Transverse colon (tissue), 4 donors: ENCODE measurements around the gene SEBOX. TPM values are rescaled to one million over a fixed set of nuclear protein-coding genes. Genes with fewer than 3 reads are reported as not detected.

ENCODE experiments used
- DNase-seq: peaks from one replicate; pipeline ENCODE4 v3.0.0-alpha.2; 2019
- H3K27ac ChIP-seq, 4 donors: fragments of 200-600 bp; sonication (generic); 2 replicates each; pipeline ENCODE4 v1.5.1; 2016 to 2018; ENCODE audit warnings: inconsistent platforms in 4 of 4
- H3K27me3 ChIP-seq: fragments of 200-600 bp; sonication (generic); 2 replicates; pipeline ENCODE4 v1.5.1; 2017; ENCODE audit warnings: inconsistent platforms
- H3K36me3 ChIP-seq, 4 donors: fragments of 200-600 bp; sonication (generic); 2 replicates each; pipeline ENCODE4 v1.5.1; 2017 to 2019; ENCODE audit warnings: inconsistent platforms in 4 of 4
- H3K4me1 ChIP-seq, 4 donors: fragments of 200-600 bp; sonication (generic); 2 replicates each; pipeline ENCODE4 v1.5.1; 2017 to 2020; ENCODE audit warnings: inconsistent platforms in 4 of 4
- H3K4me3 ChIP-seq, 4 donors: fragments of 200-600 bp; sonication (generic); 1 replicate in 1 of 4; 2 replicates in 3 of 4; pipeline versions ENCODE4 v1.5.1 to v1.6.1; 2017 to 2019; ENCODE audit warnings: inconsistent platforms in 4 of 4
- H3K9me3 ChIP-seq, 2 donors: fragments of 200-600 bp; sonication (generic); 2 replicates each; pipeline ENCODE4 v1.5.1; 2017 to 2019; ENCODE audit warnings: inconsistent platforms in 2 of 2
- EP300 ChIP-seq: sonication (generic); formaldehyde crosslinking; IDR thresholded peaks from one replicate; pipeline ENCODE4 v1.6.1; 2017; ENCODE audit warnings: antibody characterized with exemption, low read depth
- POLR2A ChIP-seq: fragments of 450-650 bp; IDR thresholded peaks from one replicate; pipeline ENCODE4 v1.6.1; 2016; ENCODE audit warnings: antibody characterized with exemption, mild to moderate bottlenecking, moderate library complexity
- POLR2AphosphoS5 ChIP-seq, 3 donors: sonication (generic); formaldehyde crosslinking; IDR thresholded peaks; one replicate each; pipeline ENCODE4 v1.6.1; 2016; ENCODE audit warnings: antibody characterized with exemption in 3 of 3
- WGBS, 2 donors: methylation state at CpG; one replicate each; pipeline ENCODE4 v1.1.5; 2018; ENCODE audit warnings: low coverage in 1 of 2; 5-methylcytosine and 5-hydroxymethylcytosine counted together
- in situ Hi-C, 4 donors: fragments of 200-750 bp; cut with MboI; loops; one replicate each; pipeline versions ENCODE4 v1.15.0 to v1.15.1; 2017; ENCODE audit warnings: low sequenced_read_pairs in 3 of 4, low pct_ligation_motif_present in 1 of 4, low pct_unique_long_range_greater_than_20kb in 1 of 4
- intact Hi-C: fragments of 100-400 bp; cut with DNase I; formaldehyde crosslinking; loops from one replicate; pipeline ENCODE4 v1.15.1; 2023; ENCODE audit warnings: low total_unique reads
- total RNA-seq, 4 donors: library from RNA; depleted of rRNA; stranded (reverse); fragments of >200 nt; gene quantifications; one replicate each; pipeline ENCODE4 v1.1.0, GENCODE V29; 2016
- TF ChIP-seq, protein P1 (sequence below), 5 experiments: fragments of 200-600 bp in 3 of 5; fragments of 450-650 bp in 2 of 5; sonication (generic) in 3 of 5; IDR thresholded peaks; 1 replicate in 2 of 5; 2 replicates in 3 of 5; pipeline ENCODE4 v1.5.1; 2016 to 2017; ENCODE audit warnings: antibody characterized with exemption in 5 of 5, inconsistent platforms in 3 of 5, mild to moderate bottlenecking in 2 of 5, moderate library complexity in 1 of 5

Gene SEBOX
- total RNA-seq, 4 donors from 2014 or later: not detected

- in situ Hi-C loops: no loop called here
- H3K4me1 ChIP-seq: no peaks in the 10 kb centered on the region
- intact Hi-C loops: no loop called here
These were observed 32.3 kb upstream of the SEBOX start for GRCh38 chr17:28397275-28397674.

GRCh38 chr17:28396635-28397239 lies 31.7 kb upstream of the SEBOX start:
- no peak for DNase-seq
- Histone ChIP-seq H3K4me3 (no peak overlapping the region), H3K27ac (no peak overlapping the region), H3K9me3 (no peaks in the 10 kb centered on the region), H3K36me3 (peaks cover 0 to 4% (median 0%) of the 10 kb centered on the region in 4 donors), H3K4me1 (no peaks in the 10 kb centered on the region), H3K27me3 (no peaks in the 10 kb centered on the region)
- TF ChIP-seq POLR2A (no peak), EP300 (no peak), POLR2AphosphoS5 (IDR thresholded peaks at IDR 0.05) (no peak)
- TF ChIP-seq, protein P1, sequence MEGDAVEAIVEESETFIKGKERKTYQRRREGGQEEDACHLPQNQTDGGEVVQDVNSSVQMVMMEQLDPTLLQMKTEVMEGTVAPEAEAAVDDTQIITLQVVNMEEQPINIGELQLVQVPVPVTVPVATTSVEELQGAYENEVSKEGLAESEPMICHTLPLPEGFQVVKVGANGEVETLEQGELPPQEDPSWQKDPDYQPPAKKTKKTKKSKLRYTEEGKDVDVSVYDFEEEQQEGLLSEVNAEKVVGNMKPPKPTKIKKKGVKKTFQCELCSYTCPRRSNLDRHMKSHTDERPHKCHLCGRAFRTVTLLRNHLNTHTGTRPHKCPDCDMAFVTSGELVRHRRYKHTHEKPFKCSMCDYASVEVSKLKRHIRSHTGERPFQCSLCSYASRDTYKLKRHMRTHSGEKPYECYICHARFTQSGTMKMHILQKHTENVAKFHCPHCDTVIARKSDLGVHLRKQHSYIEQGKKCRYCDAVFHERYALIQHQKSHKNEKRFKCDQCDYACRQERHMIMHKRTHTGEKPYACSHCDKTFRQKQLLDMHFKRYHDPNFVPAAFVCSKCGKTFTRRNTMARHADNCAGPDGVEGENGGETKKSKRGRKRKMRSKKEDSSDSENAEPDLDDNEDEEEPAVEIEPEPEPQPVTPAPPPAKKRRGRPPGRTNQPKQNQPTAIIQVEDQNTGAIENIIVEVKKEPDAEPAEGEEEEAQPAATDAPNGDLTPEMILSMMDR (IDR thresholded peaks at IDR 0.05): no peak
- intact Hi-C loops: no loop called here
- 40 to 56% methylated on average over 1 to 6 of the region's 6 CpGs for WGBS, 2 donors
- in situ Hi-C loops: no loop called here

More at GRCh38 chr17:28397275-28397674, 32.3 kb upstream of the SEBOX start:
- no peaks in the 10 kb centered on the region for H3K27me3 ChIP-seq
- TF ChIP-seq POLR2AphosphoS5 (IDR thresholded peaks at IDR 0.05): no peak
- no peak for TF ChIP-seq EP300
- no peak for TF ChIP-seq POLR2A
- TF ChIP-seq, protein P1 (IDR thresholded peaks at IDR 0.05): no peak
- no peak for DNase-seq
- H3K27ac ChIP-seq: no peak overlapping the region
- H3K4me3 ChIP-seq: no peak overlapping the region
- no peaks in the 10 kb centered on the region for H3K9me3 ChIP-seq
- H3K36me3 ChIP-seq: peaks cover 0 to 2% (median 0%) of the 10 kb centered on the region in 4 donors
- 95 to 100% methylated on average over 1 to 3 of the region's 3 CpGs for WGBS, 2 donors

DNA sequence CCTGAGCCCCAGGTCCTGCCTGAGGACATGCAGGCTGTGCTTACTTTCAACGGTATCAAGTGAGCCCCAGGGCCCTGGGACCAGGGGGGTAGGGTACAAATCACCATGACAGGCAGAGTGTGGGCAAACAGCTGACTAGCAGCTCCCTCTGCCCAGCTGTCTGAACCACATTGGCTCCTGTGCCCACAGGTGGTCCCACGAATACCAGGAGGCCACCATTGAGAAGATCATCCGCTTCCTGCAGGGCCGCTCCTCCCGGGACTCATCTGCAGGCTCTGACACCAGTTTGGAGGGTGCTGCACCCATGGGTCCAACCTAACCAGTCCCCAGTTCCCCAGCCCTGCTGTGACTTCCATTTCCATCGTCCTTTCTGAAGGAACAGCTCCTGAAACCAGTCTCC lies 31.0 kb upstream of the SEBOX start:
- in situ Hi-C loops: no loop called here
- Histone ChIP-seq H3K27ac (no peak overlapping the region), H3K27me3 (no peaks in the 10 kb centered on the region), H3K9me3 (no peaks in the 10 kb centered on the region), H3K36me3 (peaks cover 0 to 4% (median 2%) of the 10 kb centered on the region in 4 donors), H3K4me1 (no peaks in the 10 kb centered on the region), H3K4me3 (no peak overlapping the region)
- 86% methylated on average over 4 of the region's 6 CpGs; no CpG with 5 or more reads in 1 of the 2 donors for WGBS, 2 donors
- intact Hi-C loops: no loop called here
- DNase-seq: no peak
- TF ChIP-seq POLR2AphosphoS5 (IDR thresholded peaks at IDR 0.05): no peak
- TF ChIP-seq, protein P1 (IDR thresholded peaks at IDR 0.05): no peak
- TF ChIP-seq EP300: no peak
- TF ChIP-seq POLR2A: no peak

GRCh38 chr17:28395426-28395825 lies 30.4 kb upstream of the SEBOX start:
- no peaks in the 10 kb centered on the region for H3K27me3 ChIP-seq
- TF ChIP-seq EP300 (no peak), POLR2AphosphoS5 (IDR thresholded peaks at IDR 0.05) (no peak), POLR2A (no peak)
- TF ChIP-seq, protein P1 (IDR thresholded peaks at IDR 0.05): no peak
- no peaks in the 10 kb centered on the region for H3K4me1 ChIP-seq
- no peak for DNase-seq
- intact Hi-C loops (no loop called here), in situ Hi-C loops (no loop called here)
- 84% methylated on average over 2 of the region's 2 CpGs; no CpG with 5 or more reads in 1 of the 2 donors for WGBS, 2 donors
- no peak overlapping the region for H3K27ac ChIP-seq
- H3K36me3 ChIP-seq: peaks cover 0 to 10% (median 2%) of the 10 kb centered on the region in 4 donors
- no peak overlapping the region for H3K4me3 ChIP-seq
- H3K9me3 ChIP-seq: no peaks in the 10 kb centered on the region
